ENCODE data around the gene ERI2. TPM values are rescaled to one million over a fixed set of nuclear protein-coding genes. Genes with fewer than 3 reads are reported as not detected.

ERI2 gene, protein sequence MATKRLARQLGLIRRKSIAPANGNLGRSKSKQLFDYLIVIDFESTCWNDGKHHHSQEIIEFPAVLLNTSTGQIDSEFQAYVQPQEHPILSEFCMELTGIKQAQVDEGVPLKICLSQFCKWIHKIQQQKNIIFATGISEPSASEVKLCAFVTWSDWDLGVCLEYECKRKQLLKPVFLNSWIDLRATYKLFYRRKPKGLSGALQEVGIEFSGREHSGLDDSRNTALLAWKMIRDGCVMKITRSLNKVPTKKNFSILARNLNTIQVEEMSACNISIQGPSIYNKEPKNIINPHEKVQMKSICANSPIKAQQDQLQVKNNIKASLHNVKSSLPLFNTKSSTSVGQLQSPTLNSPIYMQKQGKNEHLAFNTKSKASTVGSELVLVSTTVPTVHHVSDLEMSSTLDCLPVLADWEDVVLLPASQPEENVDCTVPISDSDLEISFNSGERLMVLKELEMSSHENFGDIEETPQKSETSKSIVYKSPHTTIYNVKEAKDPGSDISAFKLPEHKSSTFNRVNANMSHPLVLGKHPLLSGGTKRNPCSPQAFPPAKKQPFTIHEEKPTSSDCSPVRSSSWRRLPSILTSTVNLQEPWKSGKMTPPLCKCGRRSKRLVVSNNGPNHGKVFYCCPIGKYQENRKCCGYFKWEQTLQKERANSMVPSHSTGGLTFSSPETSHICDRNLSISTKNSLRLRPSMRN
- 1.5 TPM for polyA plus RNA-seq

DNA sequence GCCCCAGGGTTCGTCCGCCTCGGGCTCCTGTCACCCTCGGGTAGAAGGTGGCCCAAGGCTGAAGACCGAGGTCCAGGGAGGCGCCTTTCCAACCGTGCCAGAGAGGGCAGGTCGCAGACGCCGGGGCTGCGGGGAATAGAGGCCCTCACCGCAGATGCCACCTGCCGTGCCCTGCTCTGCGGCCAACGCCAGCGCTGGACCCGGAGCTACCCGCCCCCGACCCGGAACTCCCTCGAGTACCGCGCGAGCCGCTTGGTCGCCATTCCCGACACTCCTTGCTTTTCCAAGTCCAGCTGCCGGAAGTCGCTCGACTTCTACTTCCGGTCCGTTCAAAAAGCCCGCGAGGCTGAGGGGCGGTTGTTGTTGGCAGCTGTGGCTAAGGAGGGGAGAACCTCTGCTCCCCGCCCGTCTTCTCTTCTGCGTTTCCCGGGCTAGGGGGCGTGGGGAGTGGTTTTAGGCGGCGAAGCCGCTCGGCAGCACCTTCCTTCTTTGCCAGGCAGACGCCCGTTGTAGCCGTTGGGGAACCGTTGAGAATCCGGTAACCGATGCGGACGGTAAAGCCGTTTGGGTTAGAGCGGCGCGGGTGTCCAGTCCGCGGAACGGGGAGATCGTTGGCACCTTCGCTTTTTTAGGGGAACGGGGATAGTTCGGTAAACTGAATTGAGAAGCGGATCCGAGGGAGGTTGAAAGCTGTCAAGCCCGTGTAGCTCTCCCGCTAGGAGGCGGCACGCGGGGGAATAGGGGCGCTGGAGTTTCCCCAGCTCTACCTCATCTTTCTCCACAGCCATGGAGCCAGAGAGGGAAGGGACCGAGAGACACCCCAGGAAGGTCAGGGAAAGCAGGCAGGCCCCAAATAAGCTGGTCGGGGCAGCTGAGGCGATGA lies at the start of gene ERI2, which contains the start of gene REXO5:
TSS of gene ERI2 (minus strand) at position 305 of the 883 bp plus-strand sequence. CDS start at position 263, 42 bp downstream.
TSS of gene REXO5 (plus strand) at position 360 of the 883 bp plus-strand sequence. CDS start at position 787, 427 bp downstream.
- Mint-ChIP-seq H3K27ac (peak within 1 kb of the TSS; percentile 82 to 93 (median 92)), H3K27me3 (no peaks in the 10 kb centered on the region), H3K4me1 (peaks cover 4 to 11% (median 7%) of the 10 kb centered on the region in 3 donors), H3K4me3 (peak within 1 kb of the TSS; percentile 93 to 99 (median 98)), H3K9me3 (no peaks in the 10 kb centered on the region), H3K36me3 (no peaks in the 10 kb centered on the region)

DNA sequence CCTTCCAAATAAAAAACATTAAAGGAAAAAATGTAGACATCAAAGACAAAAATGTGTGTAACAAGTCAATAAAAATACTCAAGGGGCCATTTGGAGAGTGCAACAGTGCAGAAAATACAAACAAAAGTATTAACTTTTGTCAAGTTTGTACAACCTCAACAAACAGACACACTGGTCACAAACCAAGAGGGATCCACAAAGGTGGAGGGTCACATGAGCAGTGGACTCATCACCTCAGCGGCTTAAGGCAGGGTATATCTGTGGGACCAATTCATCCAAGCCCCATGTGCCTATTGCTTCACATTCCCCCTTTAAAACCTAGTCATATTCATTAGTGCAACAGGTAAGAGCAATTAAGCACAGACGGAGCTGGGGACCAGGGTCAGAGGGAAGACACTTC lies 48.7 kb upstream of the ERI2 start:
- no peak overlapping the region for H3K4me3 Mint-ChIP-seq
- H3K36me3 Mint-ChIP-seq = peaks cover 7% of the 10 kb centered on the region
- H3K4me1 Mint-ChIP-seq = no peaks in the 10 kb centered on the region
- H3K9me3 Mint-ChIP-seq = no peaks in the 10 kb centered on the region
- no peaks in the 10 kb centered on the region for H3K27me3 Mint-ChIP-seq
- no peak overlapping the region for H3K27ac Mint-ChIP-seq

DNA sequence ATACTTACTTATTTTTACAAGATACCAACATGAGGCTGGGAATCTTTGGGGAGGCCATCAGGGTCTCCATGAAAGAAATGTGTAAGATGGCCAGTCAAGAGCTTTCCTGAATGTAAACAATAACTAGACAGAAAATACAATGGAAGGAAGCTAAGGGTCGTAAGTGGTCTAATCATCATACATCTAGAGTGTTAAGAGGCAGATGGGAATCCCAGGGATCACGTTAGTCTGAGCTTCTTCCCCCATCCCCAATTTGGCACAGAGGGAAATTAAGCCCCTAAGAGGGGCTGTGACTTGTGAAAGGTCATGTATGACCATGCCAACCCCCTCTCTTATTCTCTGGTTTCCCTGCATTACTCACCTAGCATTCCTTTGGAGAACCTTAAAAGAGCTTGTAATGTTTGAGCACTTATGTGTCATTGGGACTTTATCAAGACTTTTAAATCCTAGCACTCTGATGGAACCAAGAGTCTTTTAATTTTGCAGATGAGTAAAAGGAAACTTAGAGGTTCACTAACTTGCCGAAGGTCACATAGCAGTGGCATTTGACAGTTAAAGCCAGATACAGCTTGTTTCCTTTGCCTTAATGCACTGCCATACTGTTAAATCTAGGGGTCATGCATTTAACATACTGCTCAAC lies 47.8 kb upstream of the ERI2 start:
- H3K4me1 Mint-ChIP-seq = no peaks in the 10 kb centered on the region
- peaks cover 2% of the 10 kb centered on the region for H3K36me3 Mint-ChIP-seq
- H3K27me3 Mint-ChIP-seq = no peaks in the 10 kb centered on the region
- H3K27ac Mint-ChIP-seq = no peak overlapping the region
- H3K4me3 Mint-ChIP-seq = no peak overlapping the region
- no peaks in the 10 kb centered on the region for H3K9me3 Mint-ChIP-seq

DNA sequence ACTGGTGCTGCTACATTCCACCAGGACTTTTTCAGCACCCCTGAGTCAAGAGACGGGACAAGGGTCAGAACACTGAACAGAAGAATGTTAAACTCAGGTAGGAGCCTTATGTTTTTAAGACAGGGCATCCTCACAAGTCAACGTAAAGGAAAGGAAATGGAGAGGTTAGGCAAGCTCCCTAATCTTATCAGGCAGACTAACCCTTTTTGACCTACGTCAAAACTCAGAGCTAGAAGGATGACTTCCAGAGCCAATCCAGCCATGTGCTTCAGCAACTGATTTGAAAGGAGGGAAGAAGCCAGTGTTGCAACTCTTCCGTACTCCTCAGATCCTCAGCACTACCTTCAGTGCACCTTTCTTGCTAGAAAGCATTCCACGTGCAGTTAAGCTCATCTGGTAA lies 46.9 kb upstream of the ERI2 start:
- Mint-ChIP-seq H3K27ac (no peak overlapping the region), H3K4me3 (no peak overlapping the region)

DNA sequence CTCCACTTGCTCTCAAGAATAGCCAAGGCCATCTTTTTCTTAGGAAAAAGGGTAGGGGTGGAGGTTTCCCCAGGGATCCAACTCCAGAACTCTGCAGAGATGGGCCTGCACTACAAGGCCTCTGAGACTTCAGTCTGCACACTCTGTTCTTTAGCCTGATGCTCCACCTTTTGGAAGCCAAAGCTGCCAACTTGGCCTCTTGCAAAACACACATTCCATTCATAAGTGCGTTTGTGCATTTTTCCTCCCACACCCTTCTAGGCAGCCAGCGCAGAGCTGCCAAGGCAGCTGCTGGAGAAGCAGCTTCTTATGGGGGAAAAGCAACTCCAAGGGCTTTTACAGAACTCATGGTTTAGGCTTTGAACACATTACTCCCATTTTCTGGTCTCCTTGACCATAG lies 45.3 kb upstream of the ERI2 start:
- Mint-ChIP-seq H3K4me3 (no peak overlapping the region), H3K27me3 (no peaks in the 10 kb centered on the region), H3K4me1 (no peaks in the 10 kb centered on the region), H3K9me3 (no peaks in the 10 kb centered on the region), H3K36me3 (no peaks in the 10 kb centered on the region), H3K27ac (no peak overlapping the region)

More for the DNA sequence above, 46.9 kb upstream of the ERI2 start:
- Mint-ChIP-seq H3K9me3 (no peaks in the 10 kb centered on the region), H3K4me1 (no peaks in the 10 kb centered on the region), H3K36me3 (peaks cover 2% of the 10 kb centered on the region), H3K27me3 (no peaks in the 10 kb centered on the region)

DNA sequence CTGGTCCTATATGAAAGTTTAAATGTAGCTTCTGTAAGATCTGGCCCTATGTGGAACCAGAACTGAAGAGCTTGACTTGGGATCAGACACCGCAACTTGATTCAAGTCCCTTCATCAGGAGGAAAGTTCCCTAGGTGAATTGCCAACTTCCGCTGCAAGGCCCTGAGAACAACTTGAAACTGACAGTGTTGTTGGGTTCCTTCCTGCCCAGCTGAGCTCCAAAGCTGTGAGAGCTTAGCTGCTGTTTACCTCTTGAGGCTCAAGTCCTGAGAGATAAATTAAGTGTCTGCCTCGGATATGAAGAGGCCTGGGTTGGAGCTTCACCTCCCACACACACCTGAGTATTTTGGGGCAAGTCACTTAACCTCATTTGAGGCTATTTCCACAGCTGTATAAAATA lies 44.7 kb upstream of the ERI2 start:
- no peaks in the 10 kb centered on the region for H3K9me3 Mint-ChIP-seq
- no peaks in the 10 kb centered on the region for H3K4me1 Mint-ChIP-seq
- H3K27me3 Mint-ChIP-seq = peaks cover 1% of the 10 kb centered on the region
- H3K27ac Mint-ChIP-seq = no peak overlapping the region
- H3K36me3 Mint-ChIP-seq = no peaks in the 10 kb centered on the region
- no peak overlapping the region for H3K4me3 Mint-ChIP-seq

DNA sequence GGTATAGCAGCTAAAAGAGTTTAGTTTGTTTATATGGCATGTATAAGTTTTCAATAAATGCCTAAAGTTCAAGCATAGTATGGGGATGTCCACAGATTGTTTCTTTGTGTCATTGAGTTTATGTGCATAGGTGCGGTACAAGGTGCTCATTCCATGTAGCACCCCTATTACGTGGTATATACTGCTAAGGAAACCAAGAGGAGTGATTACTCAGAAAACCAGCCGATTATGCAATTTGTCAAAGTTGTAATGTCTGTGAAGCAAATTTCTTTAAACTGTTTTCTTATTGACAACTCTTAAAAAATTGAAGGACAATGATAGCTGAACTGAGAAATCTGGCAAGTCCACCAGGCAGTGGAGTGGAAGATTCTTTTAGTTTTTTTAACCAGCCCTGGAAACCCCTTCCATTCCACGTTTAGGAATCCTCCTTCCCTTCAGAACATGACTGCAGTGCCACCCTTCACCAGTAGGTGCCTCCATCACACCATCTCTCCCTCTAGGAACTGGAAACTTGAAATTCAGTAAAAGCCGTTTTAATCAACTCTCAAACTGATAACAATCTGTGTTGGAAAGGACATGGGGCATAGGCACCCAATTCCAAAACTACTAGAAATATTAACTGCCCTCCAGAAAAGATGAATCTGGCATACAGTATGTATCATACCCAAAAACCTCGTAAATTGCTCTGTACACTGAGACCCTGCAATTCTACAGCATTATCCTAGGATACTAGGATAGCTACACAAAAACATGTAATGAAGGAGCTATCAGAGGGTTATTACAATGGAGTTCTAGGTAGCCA lies 43.5 kb upstream of the ERI2 start:
- Mint-ChIP-seq H3K4me3 (no peak overlapping the region), H3K27me3 (peaks cover 1% of the 10 kb centered on the region), H3K9me3 (no peaks in the 10 kb centered on the region), H3K27ac (no peak overlapping the region), H3K36me3 (no peaks in the 10 kb centered on the region), H3K4me1 (no peaks in the 10 kb centered on the region)

DNA sequence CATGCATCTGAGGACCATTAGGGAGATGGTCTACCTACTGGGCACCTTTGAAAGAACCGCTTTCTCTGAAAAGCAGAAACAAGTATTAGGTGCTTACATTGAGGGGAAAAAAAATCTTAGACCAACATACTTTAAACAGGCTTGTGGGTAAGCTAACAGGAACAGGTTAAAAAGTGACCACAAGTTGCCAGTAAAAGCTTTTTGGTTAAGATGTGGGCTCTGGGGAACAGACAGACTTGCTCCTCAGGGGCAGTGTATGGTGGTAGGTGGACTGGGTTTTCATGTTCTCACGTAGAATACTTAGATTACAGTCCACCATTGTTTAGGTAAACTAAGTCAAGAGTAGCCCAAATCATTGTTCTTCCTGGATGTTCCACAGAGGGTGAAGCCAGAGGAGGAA lies 41.3 kb upstream of the ERI2 start:
- no peaks in the 10 kb centered on the region for H3K9me3 Mint-ChIP-seq
- no peak overlapping the region for H3K4me3 Mint-ChIP-seq
- H3K27ac Mint-ChIP-seq = no peak overlapping the region
- peaks cover 1% of the 10 kb centered on the region for H3K27me3 Mint-ChIP-seq
- H3K4me1 Mint-ChIP-seq = no peaks in the 10 kb centered on the region
- no peaks in the 10 kb centered on the region for H3K36me3 Mint-ChIP-seq

DNA sequence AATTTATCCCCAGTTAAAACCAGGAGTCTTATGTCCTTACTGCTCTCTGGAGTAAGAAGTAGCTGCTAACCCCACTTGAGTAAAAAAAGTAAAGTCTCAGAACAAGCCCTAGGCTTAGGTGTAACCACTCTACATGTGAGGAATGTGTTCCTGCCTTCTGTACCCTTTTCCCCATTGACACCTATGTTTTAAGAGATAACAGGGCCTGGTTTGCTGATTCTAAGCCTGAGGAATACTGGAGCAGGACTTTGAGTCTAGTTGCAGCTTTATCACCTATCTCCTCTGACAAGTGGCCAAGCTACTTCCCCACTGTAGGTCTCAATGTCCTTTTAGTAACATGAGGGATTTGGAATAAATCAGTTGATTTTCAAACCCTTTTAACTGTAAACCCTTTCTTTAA lies 40.3 kb upstream of the ERI2 start:
- no peaks in the 10 kb centered on the region for H3K9me3 Mint-ChIP-seq
- H3K27me3 Mint-ChIP-seq = peaks cover 1% of the 10 kb centered on the region
- H3K36me3 Mint-ChIP-seq = no peaks in the 10 kb centered on the region
- H3K4me1 Mint-ChIP-seq = no peaks in the 10 kb centered on the region
- no peak overlapping the region for H3K27ac Mint-ChIP-seq
- no peak overlapping the region for H3K4me3 Mint-ChIP-seq

DNA sequence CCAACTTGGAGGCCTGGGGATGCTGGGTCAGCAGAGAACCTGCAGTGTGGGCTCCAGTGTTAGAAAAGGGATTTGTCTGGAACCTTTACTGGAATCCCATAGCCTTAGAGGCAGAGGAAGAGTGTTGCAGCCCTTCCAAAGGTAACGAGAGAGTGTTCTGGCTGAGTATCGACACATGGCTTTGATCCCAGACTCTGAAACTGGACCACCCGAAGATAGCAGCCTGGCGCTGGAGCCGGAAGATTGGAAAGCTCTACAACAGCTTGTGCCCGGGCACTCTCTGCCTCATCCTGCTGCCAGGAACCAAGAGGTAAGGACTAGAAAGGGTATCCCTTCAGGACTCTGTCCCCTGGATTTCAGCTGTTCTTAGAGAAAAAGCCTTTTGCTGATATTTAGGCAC lies 39.8 kb upstream of the ERI2 start:
- no peak overlapping the region for H3K4me3 Mint-ChIP-seq
- H3K4me1 Mint-ChIP-seq = no peaks in the 10 kb centered on the region
- no peak overlapping the region for H3K27ac Mint-ChIP-seq
- H3K9me3 Mint-ChIP-seq = no peaks in the 10 kb centered on the region
- peaks cover 1% of the 10 kb centered on the region for H3K27me3 Mint-ChIP-seq
- no peaks in the 10 kb centered on the region for H3K36me3 Mint-ChIP-seq

DNA sequence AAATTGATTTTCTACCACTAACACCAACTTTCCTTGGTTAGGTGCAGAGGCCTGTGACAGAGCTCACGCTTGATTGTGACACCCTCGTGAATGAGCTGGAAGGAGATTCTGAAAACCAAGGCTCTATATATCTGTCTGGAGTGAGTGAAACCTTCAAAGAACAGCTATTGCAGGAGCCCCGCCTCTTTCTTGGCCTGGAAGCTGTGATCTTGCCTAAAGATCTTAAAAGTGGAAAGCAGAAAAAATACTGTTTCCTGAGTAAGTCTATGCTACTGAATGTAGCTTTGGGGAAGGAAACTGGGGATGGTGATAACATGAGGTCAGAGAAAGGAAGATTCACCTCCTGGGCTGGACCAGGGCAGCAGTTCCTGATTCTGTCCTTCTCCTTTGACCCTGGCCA lies 38.3 kb upstream of the ERI2 start:
- no peak overlapping the region for H3K4me3 Mint-ChIP-seq
- peaks cover 1% of the 10 kb centered on the region for H3K27me3 Mint-ChIP-seq
- H3K27ac Mint-ChIP-seq = no peak overlapping the region
- peaks cover 0 to 1% (median under 1%) of the 10 kb centered on the region in 3 donors for H3K4me1 Mint-ChIP-seq
- no peaks in the 10 kb centered on the region for H3K36me3 Mint-ChIP-seq
- H3K9me3 Mint-ChIP-seq = no peaks in the 10 kb centered on the region

DNA sequence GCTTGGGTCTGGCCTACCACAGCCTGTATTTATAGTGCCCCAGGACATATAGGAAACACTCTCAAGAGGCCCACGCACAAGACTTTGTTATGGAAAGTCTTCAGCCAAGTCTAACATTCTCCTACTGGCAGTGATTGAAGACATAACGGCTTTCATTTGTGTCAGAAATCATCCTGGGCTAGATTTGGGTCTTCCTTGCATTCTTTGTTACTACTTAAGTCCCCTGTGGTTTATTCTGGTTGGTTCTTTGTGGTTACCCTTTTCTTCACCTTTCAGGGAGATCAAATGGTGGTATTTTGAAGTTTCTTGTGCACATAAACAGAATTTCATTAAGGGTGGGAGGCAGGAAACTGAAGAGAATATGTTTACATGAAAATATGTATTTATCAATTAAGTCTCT lies 37.8 kb upstream of the ERI2 start:
- Mint-ChIP-seq H3K9me3 (no peaks in the 10 kb centered on the region), H3K27me3 (peaks cover 1% of the 10 kb centered on the region), H3K27ac (no peak overlapping the region), H3K36me3 (no peaks in the 10 kb centered on the region), H3K4me3 (no peak overlapping the region), H3K4me1 (peaks cover 0 to 3% (median 2%) of the 10 kb centered on the region in 3 donors)

DNA sequence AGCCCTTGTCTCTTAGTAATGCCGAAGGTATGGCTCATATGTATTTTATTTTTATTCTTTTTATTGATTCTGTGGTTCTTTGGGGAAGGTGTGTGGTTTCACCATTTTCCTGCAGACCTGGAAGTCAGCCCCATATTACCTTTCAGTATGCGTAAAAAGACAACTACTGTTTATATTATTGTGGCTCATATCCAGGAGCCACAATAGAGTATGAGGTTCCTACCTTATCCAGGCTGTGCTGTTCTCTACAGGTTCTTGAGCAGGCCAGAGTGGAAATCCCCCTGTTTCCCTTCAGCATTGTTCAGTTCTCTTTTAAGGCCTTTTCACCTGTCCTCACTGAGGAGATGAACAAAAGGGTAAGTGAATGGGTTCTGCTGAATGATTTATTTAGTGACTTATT lies 33.2 kb upstream of the ERI2 start:
- H3K4me3 Mint-ChIP-seq = no peak overlapping the region
- H3K27me3 Mint-ChIP-seq = no peaks in the 10 kb centered on the region
- H3K9me3 Mint-ChIP-seq = peaks cover 0 to 14% (median 4%) of the 10 kb centered on the region in 3 donors
- no peak overlapping the region for H3K27ac Mint-ChIP-seq
- H3K36me3 Mint-ChIP-seq = peaks cover under 1% of the 10 kb centered on the region
- peaks cover 9 to 17% (median 10%) of the 10 kb centered on the region in 3 donors for H3K4me1 Mint-ChIP-seq

DNA sequence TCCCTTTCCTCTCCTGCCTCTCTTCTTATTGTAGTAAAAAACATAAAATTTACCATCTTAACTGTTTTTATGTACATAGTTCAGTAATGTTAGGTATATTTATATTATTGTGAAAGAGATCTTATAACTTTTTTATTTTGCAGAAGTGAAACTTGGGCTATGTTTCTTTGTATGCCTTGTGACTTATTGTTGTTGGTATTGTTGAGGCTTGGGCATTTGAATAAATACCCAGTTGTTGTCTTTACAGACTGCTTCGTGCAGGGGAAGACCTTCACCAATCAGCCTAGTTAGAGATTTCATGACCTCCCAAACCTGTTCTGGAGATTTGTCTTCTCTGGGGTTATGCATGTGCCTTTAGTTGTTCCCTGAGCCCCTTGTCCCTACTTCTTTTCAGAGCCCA lies 32.0 kb upstream of the ERI2 start:
- Mint-ChIP-seq H3K4me1 (peaks cover 9 to 17% (median 10%) of the 10 kb centered on the region in 3 donors), H3K27me3 (no peaks in the 10 kb centered on the region), H3K9me3 (peaks cover 0 to 21% (median 4%) of the 10 kb centered on the region in 3 donors), H3K4me3 (peak overlapping the region in 1 of 4 donors; percentile 74), H3K27ac (peak overlapping the region in 2 of 3 donors; percentile 54 to 90), H3K36me3 (peaks cover 1% of the 10 kb centered on the region)

Data from IgD-negative memory B cell (primary cell).